Measurements from ENCODE around the gene DHDDS. TPM values are rescaled to one million over a fixed set of nuclear protein-coding genes. Genes with fewer than 3 reads are reported as not detected.
A peak's percentile ranks its signal among the peaks of the same experiment; 100 is the strongest.

The DHDDS gene
- total RNA-seq, 1 donor from 2014 or later: 37.2 TPM

- intact Hi-C loops (cut with DNase I): no loop called here
- peak overlapping the region; percentile 100 for H3K27ac ChIP-seq
- ATAC-seq: peak; percentile 68 to 72
- no peaks in the 10 kb centered on the region for H3K9me3 ChIP-seq
- H3K4me1 ChIP-seq: peaks cover 38% of the 10 kb centered on the region
- DNase-seq: peak; percentile 90
- H3K36me3 ChIP-seq: peaks cover 42% of the 10 kb centered on the region
- H3K4me3 ChIP-seq: peak overlapping the region; percentile 99
- no peaks in the 10 kb centered on the region for H3K27me3 ChIP-seq (ENCODE audit: low read depth)
- no peak for TF ChIP-seq CTCF (IDR thresholded peaks at IDR 0.05)
These were observed 39.6 kb downstream of the DHDDS start for GRCh38 chr1:26471498-26472319.

- no peak for TF ChIP-seq CTCF (IDR thresholded peaks at IDR 0.05)
- peak within 1 kb of the TSS; percentile 99 for H3K4me3 ChIP-seq
- DNase-seq (peak; percentile 93), ATAC-seq (peak; percentile 90 to 92)
- H3K4me1 ChIP-seq: peaks cover 38% of the 10 kb centered on the region
- no peaks in the 10 kb centered on the region for H3K9me3 ChIP-seq
- peak within 1 kb of the TSS; percentile 100 for H3K27ac ChIP-seq
- H3K27me3 ChIP-seq (ENCODE audit: low read depth): no peaks in the 10 kb centered on the region
- peaks cover 42% of the 10 kb centered on the region for H3K36me3 ChIP-seq
- intact Hi-C loops (cut with DNase I): no loop called here
These were observed 40.3 kb downstream of the DHDDS start, which contains the start of gene HMGN2 for GRCh38 chr1:26472320-26472900. TSS of gene HMGN2 (plus strand) at chr1:26472440. CDS start at chr1:26472613, 173 bp downstream.

- Histone ChIP-seq H3K27ac (peak overlapping the region; percentile 100), H3K36me3 (peaks cover 44% of the 10 kb centered on the region), H3K9me3 (no peaks in the 10 kb centered on the region), H3K4me1 (peaks cover 38% of the 10 kb centered on the region), H3K27me3 (ENCODE audit: low read depth) (no peaks in the 10 kb centered on the region), H3K4me3 (peak overlapping the region; percentile 99)
- DNase-seq (peak; percentile 97), ATAC-seq (peak; percentile 93 to 96)
- no peak for TF ChIP-seq CTCF (IDR thresholded peaks at IDR 0.05)
- intact Hi-C loops (cut with DNase I): no loop called here
These were observed 41.1 kb downstream of the DHDDS start for GRCh38 chr1:26472901-26473845.

- Histone ChIP-seq H3K36me3 (peaks cover 58% of the 10 kb centered on the region), H3K9me3 (no peaks in the 10 kb centered on the region), H3K4me1 (peaks cover 33% of the 10 kb centered on the region), H3K4me3 (no peak overlapping the region), H3K27ac (no peak overlapping the region), H3K27me3 (ENCODE audit: low read depth) (no peaks in the 10 kb centered on the region)
- no peak for ATAC-seq
- intact Hi-C loops (cut with DNase I): no loop called here
- no peak for TF ChIP-seq CTCF (IDR thresholded peaks at IDR 0.05)
- no peak for DNase-seq
These were observed 42.7 kb downstream of the DHDDS start for GRCh38 chr1:26474818-26475217.

GRCh38 chr1:26475989-26476388, 43.9 kb downstream of the DHDDS start:
- no peak for ATAC-seq
- peaks cover 32% of the 10 kb centered on the region for H3K4me1 ChIP-seq
- intact Hi-C loops (cut with DNase I): no loop called here
- H3K27me3 ChIP-seq (ENCODE audit: low read depth): no peaks in the 10 kb centered on the region
- TF ChIP-seq CTCF (IDR thresholded peaks at IDR 0.05): no peak
- no peak overlapping the region for H3K4me3 ChIP-seq
- DNase-seq: no peak
- H3K9me3 ChIP-seq: no peaks in the 10 kb centered on the region
- peaks cover 60% of the 10 kb centered on the region for H3K36me3 ChIP-seq
- no peak overlapping the region for H3K27ac ChIP-seq
